Daoy (cell line): ENCODE results near the gene SLC35D2. TPM values are rescaled to one million over a fixed set of nuclear protein-coding genes. Genes with fewer than 3 reads are reported as not detected.
"Not testable (repeated sequence)": the region's sequence is repeated elsewhere in the genome, so short reads cannot be mapped to it uniquely, and the experiment has no call there.

Source experiments
- DNase-seq: peaks from one replicate; pipeline ENCODE4 v3.0.0-alpha.2; 2015; ENCODE audit warnings: low read depth
- total RNA-seq: library from RNA; depleted of rRNA; stranded (reverse); fragments of >200 nt; shearing (Covaris generic); gene quantifications from 2 replicates; pipeline ENCODE4 v1.2.3, GENCODE V29; 2014; rRNA removed

The SLC35D2 gene
- total RNA-seq, 1 experiment from 2014 or later, result 18.6 TPM

- DNase-seq, result peak; percentile 73
Measured at GRCh38 chr9:96317335-96317980, 66.1 kb downstream of the SLC35D2 start.

- DNase-seq, result no peak
Measured at GRCh38 chr9:96309850-96310249, 73.7 kb downstream of the SLC35D2 start.

- not testable (repeated sequence) for DNase-seq
Measured at GRCh38 chr9:96306958-96307357, 76.6 kb downstream of the SLC35D2 start.

GRCh38 chr9:96305171-96305570, 78.3 kb downstream of the SLC35D2 start:
- no peak for DNase-seq

- no peak for DNase-seq
Measured at GRCh38 chr9:96304230-96304629, 79.3 kb downstream of the SLC35D2 start.

GRCh38 chr9:96302021-96302420, 81.5 kb downstream of the SLC35D2 start, which contains the start of gene HSD17B3:
HSD17B3 (minus strand) TSS chr9:96302176; CDS start chr9:96302104, 72 bp downstream.
- DNase-seq, result no peak

- DNase-seq, result peak; percentile 47
Measured at GRCh38 chr9:96299823-96300222, 83.7 kb downstream of the SLC35D2 start.

GRCh38 chr9:96294159-96294545, 89.4 kb downstream of the SLC35D2 start:
- DNase-seq, result no peak

GRCh38 chr9:96293498-96294158, 89.9 kb downstream of the SLC35D2 start:
- peak; percentile 32 for DNase-seq

GRCh38 chr9:96289392-96289791, 94.1 kb downstream of the SLC35D2 start:
- DNase-seq, result no peak

- DNase-seq, result no peak
Measured at GRCh38 chr9:96281641-96282040, 101.9 kb downstream of the SLC35D2 start.

- DNase-seq, result no peak
Measured at GRCh38 chr9:96279932-96280331, 103.6 kb downstream of the SLC35D2 start.

GRCh38 chr9:96274939-96275338, 108.6 kb downstream of the SLC35D2 start:
- DNase-seq, result no peak

Other genes with a start within 250 kb of the SLC35D2 start
- not detected in 2 replicates for gene HSD17B3, start 81.5 kb downstream of the SLC35D2 start, total RNA-seq
- gene ZNF367, start 34.7 kb upstream of the SLC35D2 start, total RNA-seq, result 23.8 and 28.8 TPM in 2 replicates
- 13.5 and 15.7 TPM in 2 replicates for gene HABP4, start 66.5 kb upstream of the SLC35D2 start, total RNA-seq
- 8.0 and 15.3 TPM in 2 replicates for gene CDC14B, start 236.1 kb upstream of the SLC35D2 start, total RNA-seq